DND-41 (cell line): ENCODE measurements around the gene SPATA12.
"Not testable (repeated sequence)": the region's sequence is repeated elsewhere in the genome, so short reads cannot be mapped to it uniquely, and the experiment has no call there.

ENCODE experiments used
- ATAC-seq: fragments of 200-7000 bp; cut with Tn5 transposase; 3 replicates; pipeline ENCODE4 v1.9.1; 2021; ENCODE audit warnings: low read depth; ENCODE audit not compliant: insufficient read depth
- DNase-seq: peaks from one replicate; pipeline ENCODE4 v3.0.0-alpha.2; 2020
- H2AFZ ChIP-seq: 2 replicates; pipeline ENCODE4 v1.6.0; 2012; ENCODE audit warnings: low read depth, low read length
- H3K27ac ChIP-seq: 2 replicates; pipeline ENCODE4 v1.5.1; 2012; ENCODE audit warnings: low read length, inconsistent platforms
- H3K27me3 ChIP-seq: fragments of 200-600 bp; sonication (generic); 2 replicates; pipeline ENCODE4 v1.6.0; 2012; ENCODE audit warnings: low read length, mild to moderate bottlenecking, inconsistent platforms; ENCODE audit not compliant: insufficient read depth, poor library complexity
- H3K36me3 ChIP-seq: 2 replicates; pipeline ENCODE4 v1.5.1; 2012; ENCODE audit warnings: low read length, inconsistent platforms; ENCODE audit not compliant: insufficient read depth
- H3K4me1 ChIP-seq: 2 replicates; pipeline ENCODE4 v1.5.1; 2012; ENCODE audit warnings: mild to moderate bottlenecking, low read length; ENCODE audit not compliant: insufficient read depth
- H3K4me2 ChIP-seq: 2 replicates; pipeline ENCODE4 v1.6.0; 2012; ENCODE audit warnings: mild to moderate bottlenecking, moderate library complexity, low read length, inconsistent platforms; ENCODE audit not compliant: insufficient read depth
- H3K4me3 ChIP-seq, 2 experiments: fragments of 200-600 bp in 1 of 2; shearing (Covaris generic) in 1 of 2; 2 replicates each; pipeline ENCODE4 v1.5.1; 2012 to 2016; ENCODE audit warnings: inconsistent platforms in 2 of 2, low read length in 2 of 2, mild to moderate bottlenecking in 2 of 2, low read depth in 1 of 2, moderate library complexity in 1 of 2
- H3K79me2 ChIP-seq: 2 replicates; pipeline ENCODE4 v1.6.0; 2012; ENCODE audit warnings: low read length, inconsistent platforms; ENCODE audit not compliant: insufficient read depth
- H3K9ac ChIP-seq: 2 replicates; pipeline ENCODE4 v1.6.0; 2012; ENCODE audit warnings: low read depth, mild to moderate bottlenecking, inconsistent platforms, low read length, moderate library complexity
- H3K9me3 ChIP-seq: 2 replicates; pipeline ENCODE4 v1.5.1; 2012; ENCODE audit warnings: low read length, moderate library complexity, mild to moderate bottlenecking, inconsistent platforms; ENCODE audit not compliant: insufficient read depth, severe bottlenecking
- H4K20me1 ChIP-seq: 2 replicates; pipeline ENCODE4 v1.6.0; 2012; ENCODE audit warnings: low read length; ENCODE audit not compliant: insufficient read depth
- CTCF ChIP-seq: IDR thresholded peaks from 2 replicates; pipeline ENCODE4 v1.5.1; 2012; ENCODE audit warnings: borderline replicate concordance, low read length, moderate library complexity, mild to moderate bottlenecking; ENCODE audit not compliant: poor library complexity, severe bottlenecking; ENCODE audit errors: extremely low read depth
- EZH2 ChIP-seq: IDR thresholded peaks from 3 replicates; pipeline ENCODE4 v1.6.1; 2012; ENCODE audit warnings: borderline replicate concordance, low read depth, mild to moderate bottlenecking, moderate library complexity, low read length, inconsistent platforms; ENCODE audit not compliant: severe bottlenecking

Gene SPATA12

GRCh38 chr3:57081173-57081572, 20.7 kb downstream of the SPATA12 start:
- H4K20me1 ChIP-seq: no peaks in the 10 kb centered on the region
- no peak overlapping the region for H2AFZ ChIP-seq
- H3K4me2 ChIP-seq: no peak overlapping the region

GRCh38 chr3:57082481-57082880, 22.0 kb downstream of the SPATA12 start:
- no peak overlapping the region for H3K4me2 ChIP-seq
- TF ChIP-seq CTCF (no peak), EZH2 (no peak)
- no peak overlapping the region for H3K27ac ChIP-seq
- H3K4me3 ChIP-seq: no peak overlapping the region
- H3K79me2 ChIP-seq: no peaks in the 10 kb centered on the region
- peaks cover 14% of the 10 kb centered on the region for H3K27me3 ChIP-seq
- no peaks in the 10 kb centered on the region for H4K20me1 ChIP-seq
- no peaks in the 10 kb centered on the region for H3K9me3 ChIP-seq
- no peak overlapping the region for H2AFZ ChIP-seq
- H3K36me3 ChIP-seq: no peaks in the 10 kb centered on the region
- H3K4me1 ChIP-seq: no peaks in the 10 kb centered on the region
- no peak for DNase-seq
- no peak overlapping the region for H3K9ac ChIP-seq
- ATAC-seq: no peak

More at GRCh38 chr3:57081173-57081572, 20.7 kb downstream of the SPATA12 start:
- DNase-seq (no peak), ATAC-seq (no peak)
- H3K79me2 ChIP-seq: no peaks in the 10 kb centered on the region
- no peaks in the 10 kb centered on the region for H3K9me3 ChIP-seq
- H3K27me3 ChIP-seq: peaks cover 27% of the 10 kb centered on the region
- no peak for TF ChIP-seq EZH2
- TF ChIP-seq CTCF: no peak
- H3K36me3 ChIP-seq: no peaks in the 10 kb centered on the region
- H3K4me3 ChIP-seq: no peak overlapping the region
- H3K4me1 ChIP-seq: no peaks in the 10 kb centered on the region
- H3K27ac ChIP-seq: no peak overlapping the region
- no peak overlapping the region for H3K9ac ChIP-seq

GRCh38 chr3:57083266-57083995, 23.0 kb downstream of the SPATA12 start:
- not testable (repeated sequence) for ATAC-seq, H3K4me2 ChIP-seq

GRCh38 chr3:57085211-57085610, 24.7 kb downstream of the SPATA12 start:
- Histone ChIP-seq H2AFZ (no peak overlapping the region), H3K9ac (no peak overlapping the region), H3K4me3 (no peak overlapping the region), H3K27ac (no peak overlapping the region), H3K4me1 (no peaks in the 10 kb centered on the region), H3K27me3 (no peaks in the 10 kb centered on the region), H3K79me2 (no peaks in the 10 kb centered on the region), H3K9me3 (no peaks in the 10 kb centered on the region), H4K20me1 (no peaks in the 10 kb centered on the region), H3K4me2 (no peak overlapping the region), H3K36me3 (no peaks in the 10 kb centered on the region)
- TF ChIP-seq EZH2 (no peak), CTCF (no peak)
- ATAC-seq: no peak
- no peak for DNase-seq

More at GRCh38 chr3:57083266-57083995, 23.0 kb downstream of the SPATA12 start:
- not testable (repeated sequence) for DNase-seq, H3K27ac ChIP-seq, H3K9ac ChIP-seq, H3K4me3 ChIP-seq, H3K9me3 ChIP-seq, H4K20me1 ChIP-seq, H3K79me2 ChIP-seq, H2AFZ ChIP-seq, H3K27me3 ChIP-seq, H3K36me3 ChIP-seq, H3K4me1 ChIP-seq
